ENCODE data around the gene TOMM5. TPM values are rescaled to one million over a fixed set of nuclear protein-coding genes. Genes with fewer than 3 reads are reported as not detected.

The TOMM5 gene
- total RNA-seq, 2 donors from 2014 or later: 45.5 to 63.9 TPM

DNA sequence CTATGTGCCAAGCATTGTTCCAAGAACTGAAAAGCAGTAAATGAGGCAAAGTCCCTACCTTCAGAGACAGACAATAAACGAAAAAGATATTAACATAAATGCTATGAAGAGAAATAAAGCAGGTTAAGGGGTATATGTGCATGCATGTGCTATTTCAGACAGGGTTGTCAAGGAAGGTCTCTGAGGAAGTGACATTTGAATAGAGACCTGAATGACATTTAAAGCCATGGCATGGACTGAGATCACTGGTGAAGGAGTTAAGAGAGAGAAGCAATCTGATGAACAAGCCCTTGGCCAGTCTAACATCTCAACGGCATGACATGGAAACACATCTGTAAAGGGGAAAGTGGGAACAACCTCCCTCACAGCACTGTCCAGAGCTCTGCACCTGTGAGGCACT, 30.7 kb downstream of the TOMM5 start:
- no peak for TF ChIP-seq CTCF (IDR thresholded peaks at IDR 0.05)
- Histone ChIP-seq H3K9me3 (no peaks in the 10 kb centered on the region), H3K36me3 (no peaks in the 10 kb centered on the region)

GRCh38 chr9:37559855-37560592, 32.4 kb downstream of the TOMM5 start:
- Histone ChIP-seq H3K9me3 (no peaks in the 10 kb centered on the region), H3K27ac (no peak overlapping the region), H3K4me3 (no peak overlapping the region), H3K36me3 (no peaks in the 10 kb centered on the region), H3K4me1 (no peaks in the 10 kb centered on the region), H3K27me3 (no peaks in the 10 kb centered on the region)
- TF ChIP-seq CTCF (IDR thresholded peaks at IDR 0.05): no peak
- DNase-seq (ENCODE audit: low spot score): no peak

More for the DNA sequence above, 30.7 kb downstream of the TOMM5 start:
- Histone ChIP-seq H3K27me3 (no peaks in the 10 kb centered on the region), H3K27ac (no peak overlapping the region), H3K4me1 (no peaks in the 10 kb centered on the region), H3K4me3 (no peak overlapping the region)
- DNase-seq (ENCODE audit: low spot score): no peak

DNA sequence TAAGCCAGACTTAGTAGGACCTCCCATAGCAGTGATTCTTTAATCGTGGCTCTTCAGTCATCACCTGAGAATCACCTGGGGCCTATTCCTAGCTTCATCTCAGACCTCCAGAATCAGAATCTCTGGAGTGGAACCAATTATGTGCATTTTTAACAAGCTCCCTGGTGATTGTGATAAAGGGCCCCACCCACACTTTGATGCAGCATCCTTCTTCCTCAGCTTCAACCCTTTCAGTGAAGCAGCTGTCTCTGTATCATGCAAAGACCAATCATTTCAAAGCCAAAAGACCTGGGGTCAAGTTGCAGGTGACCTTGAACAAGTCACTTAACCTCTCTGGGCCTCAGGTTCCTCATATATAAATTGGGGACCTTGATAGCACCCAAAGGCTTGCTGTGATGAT, 33.3 kb downstream of the TOMM5 start:
- Histone ChIP-seq H3K27ac (no peak overlapping the region), H3K9me3 (no peaks in the 10 kb centered on the region), H3K4me1 (no peaks in the 10 kb centered on the region), H3K4me3 (no peak overlapping the region), H3K36me3 (no peaks in the 10 kb centered on the region), H3K27me3 (no peaks in the 10 kb centered on the region)
- no peak for TF ChIP-seq CTCF (IDR thresholded peaks at IDR 0.05)
- DNase-seq (ENCODE audit: low spot score): no peak

DNA sequence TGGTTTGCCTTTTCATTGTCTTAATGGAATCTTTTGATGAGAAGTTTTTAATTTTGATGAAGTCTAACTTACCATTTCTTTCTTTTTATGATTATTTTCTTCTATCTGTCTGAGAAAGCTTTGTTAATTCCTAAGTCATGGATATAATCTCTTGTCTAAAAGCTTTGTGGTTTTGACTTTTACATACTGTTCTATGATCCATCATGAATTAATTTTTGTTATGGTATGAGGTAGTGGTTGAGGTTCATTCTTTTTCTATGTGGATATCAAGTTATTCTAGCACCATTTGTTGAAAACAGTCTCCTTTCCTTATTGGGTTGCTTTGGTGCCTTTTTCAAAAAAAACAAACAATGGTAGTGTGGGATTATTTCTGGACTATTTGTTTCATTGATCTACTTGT, 36.6 kb downstream of the TOMM5 start:
- Histone ChIP-seq H3K36me3 (no peaks in the 10 kb centered on the region), H3K27ac (no peak overlapping the region), H3K4me1 (no peaks in the 10 kb centered on the region), H3K9me3 (no peaks in the 10 kb centered on the region), H3K4me3 (no peak overlapping the region), H3K27me3 (no peaks in the 10 kb centered on the region)
- no peak for TF ChIP-seq CTCF (IDR thresholded peaks at IDR 0.05)
- no peak for DNase-seq (ENCODE audit: low spot score)

DNA sequence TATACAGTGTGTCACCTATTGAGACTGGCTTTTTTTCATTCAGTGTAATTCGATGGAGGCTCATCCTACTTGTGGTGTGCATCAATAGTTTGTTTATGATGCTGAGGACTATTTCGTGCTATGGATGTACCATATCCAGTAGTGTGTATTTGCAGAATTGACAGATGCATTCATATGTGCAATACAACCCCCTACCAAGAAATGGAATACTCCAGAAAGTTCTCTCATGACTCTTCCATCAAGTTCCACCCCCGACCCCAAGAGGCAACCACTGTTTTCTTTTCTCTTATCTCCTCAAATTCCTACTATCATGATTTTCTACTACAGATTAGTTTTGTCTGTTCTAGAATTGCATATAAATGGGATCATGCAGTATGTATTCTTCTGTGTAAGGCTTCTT, 38.1 kb downstream of the TOMM5 start:
- Histone ChIP-seq H3K4me3 (no peak overlapping the region), H3K27me3 (no peaks in the 10 kb centered on the region), H3K4me1 (no peaks in the 10 kb centered on the region), H3K9me3 (no peaks in the 10 kb centered on the region), H3K36me3 (no peaks in the 10 kb centered on the region), H3K27ac (no peak overlapping the region)
- no peak for TF ChIP-seq CTCF (IDR thresholded peaks at IDR 0.05)
- no peak for DNase-seq (ENCODE audit: low spot score)

- Histone ChIP-seq H3K4me1 (no peaks in the 10 kb centered on the region), H3K36me3 (no peaks in the 10 kb centered on the region), H3K27me3 (no peaks in the 10 kb centered on the region), H3K4me3 (no peak overlapping the region), H3K9me3 (no peaks in the 10 kb centered on the region), H3K27ac (no peak overlapping the region)
- TF ChIP-seq CTCF (IDR thresholded peaks at IDR 0.05): no peak
- no peak for DNase-seq (ENCODE audit: low spot score)
These were observed 40.5 kb downstream of the TOMM5 start for GRCh38 chr9:37551888-37552287.
